BE2C (cell line): ENCODE data around the gene GSDMA. TPM values are rescaled to one million over a fixed set of nuclear protein-coding genes. Genes with fewer than 3 reads are reported as not detected.
A peak's percentile ranks its signal among the peaks of the same experiment; 100 is the strongest.

ENCODE experiments used
- DNase-seq: peaks from one replicate; pipeline ENCODE4 v3.0.0-alpha.2; 2020
- H3K27me3 ChIP-seq: fragments of 250-450 bp; sonication (Bioruptor Pico); 2 replicates; pipeline ENCODE4 v1.5.1; 2020; ENCODE audit warnings: mild to moderate bottlenecking
- H3K36me3 ChIP-seq: fragments of 250-450 bp; sonication (Bioruptor Pico); 2 replicates; pipeline ENCODE4 v1.5.1; 2020; ENCODE audit warnings: mild to moderate bottlenecking
- H3K4me1 ChIP-seq: fragments of 250-450 bp; sonication (Bioruptor Pico); 2 replicates; pipeline ENCODE4 v1.5.1; 2020
- H3K4me3 ChIP-seq: 2 replicates; pipeline ENCODE4 v1.5.1; 2011; ENCODE audit warnings: low read depth, low read length
- H3K9me3 ChIP-seq: fragments of 250-450 bp; sonication (Bioruptor Pico); 2 replicates; pipeline ENCODE4 v1.5.1; 2020
- polyA plus RNA-seq: library from polyadenylated mRNA; unstranded; fragments of >200 nt; gene quantifications from one replicate; pipeline ENCODE4 v1.2.1, GENCODE V29; 2012; ENCODE audit warnings: low read depth, missing spikeins; ENCODE audit not compliant: insufficient read length, insufficient read depth
- TF ChIP-seq, protein P1 (sequence below): IDR thresholded peaks from 2 replicates; pipeline ENCODE4 v1.5.1; 2012; ENCODE audit warnings: mild to moderate bottlenecking, low read depth, low read length

Gene GSDMA, protein sequence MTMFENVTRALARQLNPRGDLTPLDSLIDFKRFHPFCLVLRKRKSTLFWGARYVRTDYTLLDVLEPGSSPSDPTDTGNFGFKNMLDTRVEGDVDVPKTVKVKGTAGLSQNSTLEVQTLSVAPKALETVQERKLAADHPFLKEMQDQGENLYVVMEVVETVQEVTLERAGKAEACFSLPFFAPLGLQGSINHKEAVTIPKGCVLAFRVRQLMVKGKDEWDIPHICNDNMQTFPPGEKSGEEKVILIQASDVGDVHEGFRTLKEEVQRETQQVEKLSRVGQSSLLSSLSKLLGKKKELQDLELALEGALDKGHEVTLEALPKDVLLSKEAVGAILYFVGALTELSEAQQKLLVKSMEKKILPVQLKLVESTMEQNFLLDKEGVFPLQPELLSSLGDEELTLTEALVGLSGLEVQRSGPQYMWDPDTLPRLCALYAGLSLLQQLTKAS
- polyA plus RNA-seq = not detected

DNA sequence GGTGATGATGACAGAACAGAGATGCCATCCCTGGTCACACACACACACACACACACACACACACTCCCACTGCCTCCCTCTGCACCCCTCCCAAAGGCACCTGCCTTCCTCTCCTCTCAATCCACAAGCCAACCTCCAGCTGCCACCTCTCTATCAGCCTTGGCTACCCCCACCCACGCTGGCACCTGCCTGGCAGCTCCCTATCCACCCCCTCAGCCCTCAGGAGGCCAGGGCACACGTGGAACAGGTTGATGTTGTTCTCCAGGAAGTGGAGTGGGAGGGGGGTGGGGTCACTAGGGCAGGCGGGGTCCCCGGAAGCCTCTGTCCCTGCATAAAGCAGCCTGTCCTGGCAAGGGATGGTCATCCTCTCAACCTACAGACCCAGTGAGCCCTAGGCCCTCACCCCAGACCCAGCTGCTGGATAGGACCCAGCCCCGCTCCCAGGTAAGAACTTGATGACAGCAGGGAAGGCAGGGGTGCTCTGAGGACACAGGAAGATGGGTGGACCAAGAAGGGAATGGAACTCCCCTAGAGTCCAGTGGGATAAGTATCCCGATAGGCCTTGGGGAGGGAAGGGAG is at the start of gene GSDMA:
GSDMA (plus strand) TSS at position 363 of the 579 bp plus-strand sequence. CDS start 2,684 bp downstream, outside the sequence.
- peaks cover 29% of the 10 kb centered on the region for H3K27me3 ChIP-seq
- no peak within 1 kb of the TSS for H3K4me3 ChIP-seq
- no peaks in the 10 kb centered on the region for H3K4me1 ChIP-seq
- DNase-seq = no peak
- TF ChIP-seq, protein P1, sequence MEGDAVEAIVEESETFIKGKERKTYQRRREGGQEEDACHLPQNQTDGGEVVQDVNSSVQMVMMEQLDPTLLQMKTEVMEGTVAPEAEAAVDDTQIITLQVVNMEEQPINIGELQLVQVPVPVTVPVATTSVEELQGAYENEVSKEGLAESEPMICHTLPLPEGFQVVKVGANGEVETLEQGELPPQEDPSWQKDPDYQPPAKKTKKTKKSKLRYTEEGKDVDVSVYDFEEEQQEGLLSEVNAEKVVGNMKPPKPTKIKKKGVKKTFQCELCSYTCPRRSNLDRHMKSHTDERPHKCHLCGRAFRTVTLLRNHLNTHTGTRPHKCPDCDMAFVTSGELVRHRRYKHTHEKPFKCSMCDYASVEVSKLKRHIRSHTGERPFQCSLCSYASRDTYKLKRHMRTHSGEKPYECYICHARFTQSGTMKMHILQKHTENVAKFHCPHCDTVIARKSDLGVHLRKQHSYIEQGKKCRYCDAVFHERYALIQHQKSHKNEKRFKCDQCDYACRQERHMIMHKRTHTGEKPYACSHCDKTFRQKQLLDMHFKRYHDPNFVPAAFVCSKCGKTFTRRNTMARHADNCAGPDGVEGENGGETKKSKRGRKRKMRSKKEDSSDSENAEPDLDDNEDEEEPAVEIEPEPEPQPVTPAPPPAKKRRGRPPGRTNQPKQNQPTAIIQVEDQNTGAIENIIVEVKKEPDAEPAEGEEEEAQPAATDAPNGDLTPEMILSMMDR = no peak
- no peaks in the 10 kb centered on the region for H3K36me3 ChIP-seq
- H3K9me3 ChIP-seq = no peaks in the 10 kb centered on the region

DNA sequence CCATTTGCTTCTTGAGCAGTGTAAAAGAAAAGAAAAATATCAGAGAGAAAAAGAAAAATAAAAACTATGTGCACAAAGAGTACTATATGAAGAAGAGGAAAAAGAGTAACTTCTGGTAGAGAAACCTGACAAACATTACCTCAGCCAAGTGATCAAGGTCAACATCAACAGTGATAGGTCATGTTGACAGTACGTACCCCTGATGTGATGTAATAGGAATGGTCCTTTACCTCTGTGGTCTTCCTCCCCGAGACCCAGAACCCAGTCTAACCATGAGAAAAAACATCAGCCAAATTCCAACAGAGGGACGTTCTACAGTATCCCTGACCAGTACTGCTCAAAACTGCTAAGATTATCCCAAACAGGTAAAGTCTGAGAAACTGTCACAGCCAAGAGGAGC is 48.8 kb upstream of the GSDMA start:
- no peaks in the 10 kb centered on the region for H3K36me3 ChIP-seq
- H3K4me3 ChIP-seq = no peak overlapping the region
- TF ChIP-seq, protein P1 = no peak
- no peak for DNase-seq
- no peaks in the 10 kb centered on the region for H3K4me1 ChIP-seq
- H3K9me3 ChIP-seq = no peaks in the 10 kb centered on the region
- no peaks in the 10 kb centered on the region for H3K27me3 ChIP-seq

DNA sequence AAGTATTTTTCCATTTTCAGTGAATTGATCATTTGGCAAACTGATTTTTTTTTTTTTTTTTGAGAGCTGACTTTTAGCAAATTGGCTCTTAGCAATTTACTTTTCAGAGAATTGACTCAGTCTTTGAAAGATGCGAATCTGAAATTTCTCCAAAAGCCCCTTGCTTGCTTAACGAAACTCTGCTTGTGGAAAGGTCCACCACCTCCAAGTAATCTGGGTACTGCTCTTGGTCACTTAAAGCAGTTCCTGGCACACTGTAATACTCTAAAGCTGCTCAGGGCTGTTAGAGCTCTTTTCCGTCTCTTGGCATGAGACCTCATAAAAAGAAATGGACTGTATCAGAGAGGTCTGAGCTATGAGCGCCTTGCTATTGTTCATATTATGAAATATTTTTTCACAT is 47.2 kb upstream of the GSDMA start:
- Histone ChIP-seq H3K27me3 (no peaks in the 10 kb centered on the region), H3K36me3 (no peaks in the 10 kb centered on the region), H3K4me1 (no peaks in the 10 kb centered on the region), H3K9me3 (no peaks in the 10 kb centered on the region), H3K4me3 (no peak overlapping the region)
- DNase-seq = no peak
- TF ChIP-seq, protein P1 = no peak

DNA sequence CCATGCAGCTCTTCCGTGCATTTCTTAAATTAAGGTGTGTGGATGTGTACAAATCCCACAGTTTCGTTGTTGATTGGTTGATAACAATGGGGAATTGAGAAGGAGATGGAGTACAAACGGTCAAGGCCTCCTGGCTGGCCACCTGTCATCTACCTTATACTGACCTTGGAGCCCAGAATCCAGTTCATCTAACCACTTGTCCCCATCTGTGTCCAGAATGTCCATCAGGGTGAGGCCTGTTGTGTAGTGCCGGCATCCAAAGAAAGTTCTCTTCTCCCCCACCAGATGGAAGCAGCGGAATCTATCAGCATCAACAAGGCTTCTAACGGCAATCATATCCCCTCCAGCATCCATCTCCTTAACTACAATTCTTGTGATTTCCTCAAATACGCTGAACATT is 45.9 kb upstream of the GSDMA start:
- H3K4me1 ChIP-seq = no peaks in the 10 kb centered on the region
- TF ChIP-seq, protein P1 = peak; percentile 45
- no peaks in the 10 kb centered on the region for H3K27me3 ChIP-seq
- no peak for DNase-seq
- H3K4me3 ChIP-seq = no peak overlapping the region
- no peaks in the 10 kb centered on the region for H3K9me3 ChIP-seq
- no peaks in the 10 kb centered on the region; the same call in 1 of the 2 replicates for H3K36me3 ChIP-seq

DNA sequence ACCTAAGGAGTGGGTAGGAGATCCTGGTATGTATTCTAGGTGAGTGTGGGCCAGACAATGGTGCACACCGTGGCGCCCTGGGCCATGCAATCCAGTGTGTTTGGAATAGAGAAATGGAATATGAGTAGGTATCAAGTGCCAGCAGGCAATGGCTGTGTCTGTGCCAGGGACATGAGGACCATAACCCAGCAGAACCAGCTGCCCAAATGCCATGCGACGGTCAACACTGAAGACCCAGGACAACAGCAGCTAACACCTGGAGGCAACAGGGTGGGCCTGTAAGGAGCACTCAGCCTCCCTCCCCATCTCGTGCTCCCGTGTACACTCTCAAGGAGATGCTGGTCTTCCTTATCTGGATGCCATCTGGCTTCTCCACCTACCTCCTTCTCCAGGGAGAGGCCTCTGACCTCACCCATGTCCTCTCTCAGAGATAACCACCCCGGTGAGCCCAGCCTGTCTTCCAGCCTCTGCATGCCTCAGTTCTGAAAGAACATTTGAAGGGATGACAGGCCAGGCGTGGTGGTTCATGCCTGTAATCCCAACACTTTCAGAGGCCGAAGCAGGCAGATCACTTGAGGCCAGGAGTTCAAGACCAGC is 43.6 kb upstream of the GSDMA start:
- Histone ChIP-seq H3K9me3 (no peaks in the 10 kb centered on the region), H3K4me3 (no peak overlapping the region), H3K4me1 (0 out of 2 replicates have a peak, but pooled peaks cover 1% of the 10 kb centered on the region), H3K27me3 (no peaks in the 10 kb centered on the region), H3K36me3 (peaks cover 18% of the 10 kb centered on the region)
- no peak for DNase-seq
- TF ChIP-seq, protein P1 = no peak
